ENCODE data around the gene PHLDB1.

DNA sequence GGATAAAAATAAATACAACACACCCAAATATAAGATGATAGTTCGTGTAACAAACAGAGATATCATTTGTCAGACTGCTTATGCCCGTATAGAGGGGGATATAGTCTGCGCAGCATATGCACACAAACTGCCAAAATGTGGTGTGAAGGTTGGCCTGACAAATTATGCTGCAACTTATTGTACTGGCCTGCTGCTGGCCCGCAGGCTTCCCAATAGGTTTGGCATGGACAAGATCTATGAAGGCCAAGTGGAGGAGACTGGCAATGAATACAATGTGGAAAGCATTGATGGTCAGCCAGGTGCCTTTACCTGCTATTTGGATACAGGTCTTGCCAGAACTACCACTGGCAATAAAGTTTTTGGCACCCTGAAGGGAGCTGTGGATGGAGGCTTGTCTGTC, 46.6 kb upstream of the PHLDB1 start:
- TF ChIP-seq POLR2A (IDR thresholded peaks at IDR 0.05; ENCODE audit: low read length) (no peak), CTCF (IDR thresholded peaks at IDR 0.05) (no peak), MAFK (IDR thresholded peaks at IDR 0.05; ENCODE audit: partially characterized antibody) (no peak), CBX2 (IDR thresholded peaks at IDR 0.05; ENCODE audit: borderline replicate concordance, low read depth) (no peak), SMC3 (IDR thresholded peaks at IDR 0.05) (no peak), NPAS2 (CRISPR knock-in tag; IDR thresholded peaks at IDR 0.05; ENCODE audit: borderline replicate concordance) (no peak), CEBPB (IDR thresholded peaks at IDR 0.05) (no peak)
